ENCODE measurements around the gene GGTLC1.

- TF ChIP-seq BRCA1 (IDR thresholded peaks at IDR 0.05; ENCODE audit: low read depth, low read length) (no peak), SUZ12 (IDR thresholded peaks at IDR 0.05; ENCODE audit: low read length) (no peak), KDM5A (IDR thresholded peaks at IDR 0.05; ENCODE audit: low read length) (no peak)
Observed at GRCh38 chr20:24016607-24017457, 28.3 kb upstream of the GGTLC1 start.

Data from H1 (cell line).